AG10803 (cell line): ENCODE measurements around the gene GIMAP8.

Experiments used
- DNase-seq: peaks from one replicate; pipeline ENCODE4 v3.0.0; 2010; ENCODE audit warnings: low read depth
- H3K4me3 ChIP-seq: 2 replicates; pipeline ENCODE4 v1.5.1; 2011; ENCODE audit warnings: mild to moderate bottlenecking, low read length, control low read depth
- TF ChIP-seq, protein P1 (sequence below): conservative IDR thresholded peaks from 2 replicates; pipeline ENCODE4 v1.5.1; 2011; ENCODE audit warnings: mild to moderate bottlenecking, low read length, control low read depth, inconsistent platforms

Gene GIMAP8

GRCh38 chr7:150503581-150503980 is 53.2 kb downstream of the GIMAP8 start:
- TF ChIP-seq, protein P1, sequence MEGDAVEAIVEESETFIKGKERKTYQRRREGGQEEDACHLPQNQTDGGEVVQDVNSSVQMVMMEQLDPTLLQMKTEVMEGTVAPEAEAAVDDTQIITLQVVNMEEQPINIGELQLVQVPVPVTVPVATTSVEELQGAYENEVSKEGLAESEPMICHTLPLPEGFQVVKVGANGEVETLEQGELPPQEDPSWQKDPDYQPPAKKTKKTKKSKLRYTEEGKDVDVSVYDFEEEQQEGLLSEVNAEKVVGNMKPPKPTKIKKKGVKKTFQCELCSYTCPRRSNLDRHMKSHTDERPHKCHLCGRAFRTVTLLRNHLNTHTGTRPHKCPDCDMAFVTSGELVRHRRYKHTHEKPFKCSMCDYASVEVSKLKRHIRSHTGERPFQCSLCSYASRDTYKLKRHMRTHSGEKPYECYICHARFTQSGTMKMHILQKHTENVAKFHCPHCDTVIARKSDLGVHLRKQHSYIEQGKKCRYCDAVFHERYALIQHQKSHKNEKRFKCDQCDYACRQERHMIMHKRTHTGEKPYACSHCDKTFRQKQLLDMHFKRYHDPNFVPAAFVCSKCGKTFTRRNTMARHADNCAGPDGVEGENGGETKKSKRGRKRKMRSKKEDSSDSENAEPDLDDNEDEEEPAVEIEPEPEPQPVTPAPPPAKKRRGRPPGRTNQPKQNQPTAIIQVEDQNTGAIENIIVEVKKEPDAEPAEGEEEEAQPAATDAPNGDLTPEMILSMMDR: no peak
- H3K4me3 ChIP-seq: no peak overlapping the region
- no peak for DNase-seq

DNA sequence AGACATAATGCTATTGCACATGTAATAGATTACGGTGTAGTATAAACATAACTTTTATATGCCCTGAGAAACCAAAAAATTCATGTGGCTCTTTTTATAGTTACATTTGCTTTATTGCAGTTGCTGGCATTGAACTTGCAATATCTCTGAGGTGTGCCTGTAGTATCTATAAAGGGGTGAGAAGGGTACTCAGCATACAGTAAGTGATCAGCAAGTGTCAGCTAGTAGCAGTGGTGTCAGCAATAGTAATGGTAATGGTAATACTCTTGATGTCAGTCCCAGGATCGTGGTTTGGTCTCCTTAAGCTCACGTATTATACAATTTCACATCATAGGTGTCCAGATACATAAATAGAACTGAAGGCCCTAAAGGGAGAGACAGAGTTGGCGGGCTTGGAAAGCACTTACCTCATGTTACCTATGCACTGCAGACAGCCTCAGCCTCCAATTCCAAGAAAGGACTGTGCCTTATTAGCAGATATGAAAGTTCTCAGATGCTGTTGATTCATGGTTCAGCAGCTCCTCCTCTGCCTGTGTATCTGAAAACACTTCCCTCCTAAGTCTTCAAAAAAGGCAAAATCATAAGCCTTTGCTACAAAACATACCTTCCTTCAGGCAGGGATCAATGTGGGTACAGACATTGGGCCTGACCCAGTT is 57.6 kb downstream of the GIMAP8 start:
- H3K4me3 ChIP-seq: no peak overlapping the region
- TF ChIP-seq, protein P1: no peak
- DNase-seq: no peak

DNA sequence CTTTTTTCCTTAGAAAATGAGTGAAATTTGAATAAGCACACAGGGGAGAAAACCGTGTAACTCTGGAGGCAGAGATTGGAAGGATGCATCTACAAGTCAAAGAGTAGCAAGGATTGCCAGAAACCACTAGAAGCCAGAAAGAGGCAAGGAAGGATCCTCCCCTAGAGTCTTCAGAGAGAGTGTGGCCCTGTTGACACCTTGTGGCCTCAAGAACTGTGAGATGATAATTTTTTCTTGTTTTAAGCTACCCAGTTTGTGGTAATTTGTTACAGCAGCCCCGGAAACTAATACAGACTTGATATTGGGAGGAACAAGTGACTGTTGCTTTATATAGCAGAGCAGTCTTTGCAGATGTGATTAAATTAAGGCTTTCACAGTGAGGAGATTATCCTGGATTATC is 60.6 kb downstream of the GIMAP8 start:
- no peak for DNase-seq
- TF ChIP-seq, protein P1: no peak
- no peak overlapping the region for H3K4me3 ChIP-seq

GRCh38 chr7:150513758-150514157 is 63.3 kb downstream of the GIMAP8 start:
- DNase-seq: no peak
- no peak overlapping the region for H3K4me3 ChIP-seq
- TF ChIP-seq, protein P1: no peak

DNA sequence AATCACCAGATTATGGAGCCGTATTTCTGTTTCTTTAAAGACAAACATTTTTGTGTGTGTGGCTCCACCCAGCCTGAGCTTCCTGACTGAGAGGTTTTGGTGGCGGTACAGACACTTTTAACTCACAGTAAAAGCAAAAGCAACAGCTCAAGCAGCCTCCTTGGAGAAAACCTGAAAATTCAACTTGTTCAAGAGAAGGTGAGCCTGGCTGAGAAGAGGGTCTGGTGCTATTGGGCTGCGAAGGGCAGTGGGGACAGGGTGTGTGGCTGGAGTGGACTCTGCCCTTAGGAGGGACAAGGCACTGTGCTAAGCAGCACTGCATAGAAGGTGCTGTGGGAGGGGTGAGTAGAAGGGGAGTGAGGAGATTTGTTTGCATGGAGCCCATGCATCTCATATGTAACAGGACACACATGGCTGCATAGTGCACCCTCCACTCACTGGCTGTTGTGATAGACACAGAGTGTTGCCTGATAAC is 64.4 kb downstream of the GIMAP8 start, which contains the start of gene GIMAP7:
TSS of gene GIMAP7 (plus strand) at position 125 of the 475 bp plus-strand sequence. CDS start 5,103 bp downstream, outside the sequence.
- DNase-seq: no peak
- TF ChIP-seq, protein P1: no peak
- no peak within 1 kb of the TSS for H3K4me3 ChIP-seq

- H3K4me3 ChIP-seq: no peak overlapping the region
- TF ChIP-seq, protein P1: no peak
- no peak for DNase-seq
Measured at GRCh38 chr7:150515248-150516147, 65.1 kb downstream of the GIMAP8 start.
